Neural cell (in vitro differentiated cells): ENCODE measurements around the gene MAST1. TPM values are rescaled to one million over a fixed set of nuclear protein-coding genes. Genes with fewer than 3 reads are reported as not detected.
"Not testable (repeated sequence)": the region's sequence is repeated elsewhere in the genome, so short reads cannot be mapped to it uniquely, and the experiment has no call there.

ENCODE experiments used
- H2AFZ ChIP-seq: fragments of 200-600, 300-800 bp; sonication (generic), shearing (Covaris generic); 2 replicates; pipeline ENCODE4 v1.6.0; 2014; ENCODE audit warnings: low read depth, mild to moderate bottlenecking, antibody characterized with exemption, low read length, moderate library complexity
- H3F3A ChIP-seq: fragments of 200-600 bp; shearing (Covaris generic); 2 replicates; pipeline ENCODE4 v1.6.1; 2016; ENCODE audit warnings: mild to moderate bottlenecking, moderate library complexity, mixed read lengths, antibody characterized with exemption, low read length; ENCODE audit not compliant: insufficient read depth, poor library complexity, severe bottlenecking
- H3K27ac ChIP-seq: fragments of 200-600, 300-800 bp; sonication (generic), shearing (Covaris generic); 2 replicates; pipeline ENCODE4 v1.5.1; 2014; ENCODE audit warnings: mild to moderate bottlenecking, low read length, moderate library complexity
- H3K27me3 ChIP-seq: fragments of 300-800, 200-600 bp; sonication (generic), shearing (Covaris generic); 2 replicates; pipeline ENCODE4 v1.6.0; 2014; ENCODE audit warnings: mild to moderate bottlenecking, low read depth, low read length, moderate library complexity; ENCODE audit not compliant: insufficient read depth
- H3K36me3 ChIP-seq: fragments of 300-800, 200-600 bp; sonication (generic), shearing (Covaris generic); 2 replicates; pipeline ENCODE4 v1.5.1; 2014; ENCODE audit warnings: mild to moderate bottlenecking, antibody characterized with exemption, low read length, moderate library complexity; ENCODE audit not compliant: insufficient read depth
- H3K4me2 ChIP-seq: fragments of 300-800, 200-600 bp; sonication (generic), shearing (Covaris generic); 2 replicates; pipeline ENCODE4 v1.6.0; 2014; ENCODE audit warnings: mild to moderate bottlenecking, low read length
- H3K4me3 ChIP-seq: fragments of 300-800, 200-600 bp; sonication (generic), shearing (Covaris generic); 2 replicates; pipeline ENCODE4 v1.5.1; 2014; ENCODE audit warnings: mild to moderate bottlenecking, low read length, moderate library complexity
- H3K79me2 ChIP-seq: fragments of 200-600 bp; shearing (Covaris generic); replicated peaks from 2 replicates; pipeline ENCODE4 v1.6.0; 2014; ENCODE audit warnings: mild to moderate bottlenecking, low read length, moderate library complexity; ENCODE audit not compliant: insufficient read depth
- H3K9ac ChIP-seq: fragments of 300-800, 200-600 bp; sonication (generic), shearing (Covaris generic); 2 replicates; pipeline ENCODE4 v1.6.1; 2016; ENCODE audit warnings: mild to moderate bottlenecking, low read length, mixed read lengths
- H3K9me2 ChIP-seq: fragments of 200-600 bp; shearing (Covaris generic); 2 replicates; pipeline ENCODE4 v1.6.1; 2016; ENCODE audit warnings: mild to moderate bottlenecking, low read length, mixed read lengths; ENCODE audit not compliant: insufficient read depth
- H3K9me3 ChIP-seq: fragments of 200-600, 300-800 bp; sonication (generic), shearing (Covaris generic); 2 replicates; pipeline ENCODE4 v1.6.1; 2016; ENCODE audit warnings: mild to moderate bottlenecking, mixed run types, low read length, moderate library complexity, mixed read lengths
- H4K20me1 ChIP-seq: fragments of 200-600 bp; shearing (Covaris generic); 2 replicates; pipeline ENCODE4 v1.6.1; 2016; ENCODE audit warnings: mild to moderate bottlenecking, mixed run types; ENCODE audit not compliant: insufficient read depth
- CTCF ChIP-seq: fragments of 450-650 bp; IDR thresholded peaks from 2 replicates; pipeline ENCODE4 v1.5.1; 2014; ENCODE audit warnings: antibody characterized with exemption, mild to moderate bottlenecking, moderate library complexity; ENCODE audit not compliant: poor library complexity, severe bottlenecking
- EP300 ChIP-seq: fragments of 450-650 bp; conservative IDR thresholded peaks from 2 replicates; pipeline ENCODE4 v1.6.1; 2014; ENCODE audit warnings: antibody characterized with exemption, mild to moderate bottlenecking, moderate library complexity; ENCODE audit not compliant: poor library complexity, severe bottlenecking
- EZH2 ChIP-seq: fragments of 200-600, 300-800 bp; shearing (Covaris generic), sonication (generic); IDR thresholded peaks from 2 replicates; pipeline ENCODE4 v1.6.1; 2014; ENCODE audit warnings: antibody characterized with exemption, low read length, borderline replicate concordance, mild to moderate bottlenecking; ENCODE audit not compliant: insufficient read depth, poor library complexity, severe bottlenecking
- MXI1 ChIP-seq: fragments of 450-650 bp; conservative IDR thresholded peaks from 2 replicates; pipeline ENCODE4 v1.6.1; 2014; ENCODE audit warnings: antibody characterized with exemption, mild to moderate bottlenecking; ENCODE audit not compliant: poor library complexity, severe bottlenecking
- RAD21 ChIP-seq: fragments of 450-650 bp; conservative IDR thresholded peaks from 2 replicates; pipeline ENCODE4 v1.6.1; 2014; ENCODE audit warnings: antibody characterized with exemption, mild to moderate bottlenecking, moderate library complexity
- SMC3 ChIP-seq: fragments of 450-650 bp; conservative IDR thresholded peaks from 2 replicates; pipeline ENCODE4 v1.6.1; 2014; ENCODE audit warnings: antibody characterized with exemption, mild to moderate bottlenecking, moderate library complexity; ENCODE audit not compliant: poor library complexity
- TAF1 ChIP-seq: IDR thresholded peaks from 2 replicates; pipeline ENCODE4 v1.6.1; 2012; ENCODE audit warnings: low read depth
- polyA plus RNA-seq: library from polyadenylated mRNA; depleted of rRNA; stranded (reverse); fragments of >200 nt; gene quantifications from 2 replicates; pipeline ENCODE4 v1.2.3, GENCODE V29; 2014
- TF ChIP-seq, protein P1 (sequence below): IDR thresholded peaks from 2 replicates; pipeline ENCODE4 v1.6.1; 2012; ENCODE audit warnings: borderline replicate concordance

MAST1 gene
- polyA plus RNA-seq, 1 donor from 2014 or later: 65.0 TPM

GRCh38 chr19:12913851-12914690 lies 75.8 kb downstream of the MAST1 start:
- no peaks in the 10 kb centered on the region for H3K36me3 ChIP-seq
- H3K4me3 ChIP-seq: no peak overlapping the region
- H3F3A ChIP-seq: no peaks in the 10 kb centered on the region
- no peak overlapping the region for H2AFZ ChIP-seq
- no peaks in the 10 kb centered on the region for H3K79me2 ChIP-seq
- H3K9me3 ChIP-seq: no peaks in the 10 kb centered on the region
- no peak for TF ChIP-seq SMC3
- TF ChIP-seq RAD21: no peak
- no peak for TF ChIP-seq EZH2
- no peak for TF ChIP-seq CTCF
- TF ChIP-seq EP300: no peak
- TF ChIP-seq TAF1: no peak
- TF ChIP-seq, protein P1, sequence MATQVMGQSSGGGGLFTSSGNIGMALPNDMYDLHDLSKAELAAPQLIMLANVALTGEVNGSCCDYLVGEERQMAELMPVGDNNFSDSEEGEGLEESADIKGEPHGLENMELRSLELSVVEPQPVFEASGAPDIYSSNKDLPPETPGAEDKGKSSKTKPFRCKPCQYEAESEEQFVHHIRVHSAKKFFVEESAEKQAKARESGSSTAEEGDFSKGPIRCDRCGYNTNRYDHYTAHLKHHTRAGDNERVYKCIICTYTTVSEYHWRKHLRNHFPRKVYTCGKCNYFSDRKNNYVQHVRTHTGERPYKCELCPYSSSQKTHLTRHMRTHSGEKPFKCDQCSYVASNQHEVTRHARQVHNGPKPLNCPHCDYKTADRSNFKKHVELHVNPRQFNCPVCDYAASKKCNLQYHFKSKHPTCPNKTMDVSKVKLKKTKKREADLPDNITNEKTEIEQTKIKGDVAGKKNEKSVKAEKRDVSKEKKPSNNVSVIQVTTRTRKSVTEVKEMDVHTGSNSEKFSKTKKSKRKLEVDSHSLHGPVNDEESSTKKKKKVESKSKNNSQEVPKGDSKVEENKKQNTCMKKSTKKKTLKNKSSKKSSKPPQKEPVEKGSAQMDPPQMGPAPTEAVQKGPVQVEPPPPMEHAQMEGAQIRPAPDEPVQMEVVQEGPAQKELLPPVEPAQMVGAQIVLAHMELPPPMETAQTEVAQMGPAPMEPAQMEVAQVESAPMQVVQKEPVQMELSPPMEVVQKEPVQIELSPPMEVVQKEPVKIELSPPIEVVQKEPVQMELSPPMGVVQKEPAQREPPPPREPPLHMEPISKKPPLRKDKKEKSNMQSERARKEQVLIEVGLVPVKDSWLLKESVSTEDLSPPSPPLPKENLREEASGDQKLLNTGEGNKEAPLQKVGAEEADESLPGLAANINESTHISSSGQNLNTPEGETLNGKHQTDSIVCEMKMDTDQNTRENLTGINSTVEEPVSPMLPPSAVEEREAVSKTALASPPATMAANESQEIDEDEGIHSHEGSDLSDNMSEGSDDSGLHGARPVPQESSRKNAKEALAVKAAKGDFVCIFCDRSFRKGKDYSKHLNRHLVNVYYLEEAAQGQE: no peak
- no peak for TF ChIP-seq MXI1
- no peaks in the 10 kb centered on the region for H4K20me1 ChIP-seq
- H3K4me2 ChIP-seq: no peak overlapping the region
- no peaks in the 10 kb centered on the region for H3K9me2 ChIP-seq
- no peak overlapping the region for H3K27ac ChIP-seq
- no peaks in the 10 kb centered on the region for H3K27me3 ChIP-seq
- H3K9ac ChIP-seq: no peak overlapping the region

DNA sequence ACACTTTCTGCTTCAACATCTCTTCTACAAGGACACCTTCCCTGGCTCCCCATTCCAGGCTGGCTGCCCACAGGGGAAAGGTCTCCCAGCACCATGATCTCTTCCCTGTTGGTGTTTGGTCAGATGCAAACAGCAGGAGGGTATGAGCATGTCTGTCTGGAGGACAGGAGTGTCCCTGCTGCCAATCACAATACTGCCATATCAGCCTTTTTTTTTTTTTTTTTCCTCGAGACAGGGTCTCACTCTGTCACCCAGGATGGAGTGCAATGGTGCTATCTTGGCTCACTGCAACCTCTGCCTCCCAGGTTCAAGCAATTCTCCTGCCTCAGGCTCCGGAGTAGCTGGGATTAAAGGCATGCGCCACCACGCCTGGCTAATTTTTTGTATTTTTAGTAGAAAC lies 77.5 kb downstream of the MAST1 start:
- not testable (repeated sequence) for H4K20me1 ChIP-seq, H3K36me3 ChIP-seq, H3K9me2 ChIP-seq, H3K4me2 ChIP-seq, H3K79me2 ChIP-seq, H3K27me3 ChIP-seq, H3F3A ChIP-seq, H3K9ac ChIP-seq, H3K9me3 ChIP-seq, H3K27ac ChIP-seq, H2AFZ ChIP-seq, H3K4me3 ChIP-seq
